B cell (primary cell): ENCODE data around the gene SUMF2. TPM values are rescaled to one million over a fixed set of nuclear protein-coding genes. Genes with fewer than 3 reads are reported as not detected.

ENCODE experiments used
- ATAC-seq: fragments of 200-7000 bp; cut with Tn5 transposase; one replicate; pipeline ENCODE4 v1.10.0; 2021; ENCODE audit warnings: low read depth, mild to moderate bottlenecking, moderate number of reproducible peaks, moderate library complexity
- CTCF ChIA-PET: fragments of 350-600 bp; sonication (Branson Sonifier 250); formaldehyde crosslinking; loops from one replicate; lab custom pipeline; 2021; ENCODE audit warnings: antibody characterized with exemption, inconsistent platforms; lab: Charles Lee
- POLR2A ChIA-PET: fragments of 350-600 bp; sonication (Branson Sonifier 250); formaldehyde crosslinking; loops from one replicate; lab custom pipeline; 2021; ENCODE audit warnings: antibody characterized with exemption; lab: Charles Lee
- DNase-seq: peaks from one replicate; pipeline ENCODE4 v3.0.0; 2013
- H2AFZ ChIP-seq: 2 replicates; pipeline ENCODE4 v1.6.1; 2012; ENCODE audit warnings: mild to moderate bottlenecking, low read depth, low read length; ENCODE audit not compliant: insufficient read depth, poor library complexity, severe bottlenecking
- H3K27ac ChIP-seq, 2 donors: 1 replicate in 1 of 2; 2 replicates in 1 of 2; pipeline ENCODE4 v1.5.1; 2012 to 2013; ENCODE audit warnings: low read length in 2 of 2, mild to moderate bottlenecking in 2 of 2, moderate library complexity in 1 of 2
- H3K27me3 ChIP-seq, 4 experiments: fragments of 200-600 bp in 1 of 4; sonication (generic) in 1 of 4; replicated peaks in 1 of 4; 1 replicate in 2 of 4; 2 replicates in 2 of 4; pipeline versions ENCODE4 v1.6.1 to v1.7.0; 2013 to 2016; ENCODE audit warnings: low read length in 3 of 4, mild to moderate bottlenecking in 2 of 4, mixed read lengths in 1 of 4, moderate library complexity in 1 of 4; ENCODE audit not compliant: insufficient read depth in 4 of 4, control insufficient read depth in 3 of 4; ENCODE audit errors: control extremely low read depth in 1 of 4
- H3K36me3 ChIP-seq, 2 experiments: replicated peaks in 1 of 2; 1 replicate in 1 of 2; 2 replicates in 1 of 2; pipeline versions ENCODE4 v1.6.1 to v1.7.1; 2013; ENCODE audit warnings: low read length in 1 of 2; ENCODE audit not compliant: insufficient read depth in 2 of 2, control insufficient read depth in 1 of 2; ENCODE audit errors: control extremely low read depth in 1 of 2, extremely low read depth in 1 of 2
- H3K4me1 ChIP-seq, 2 donors: fragments of 200-600 bp in 1 of 2; sonication (generic) in 1 of 2; 1 replicate in 1 of 2; 2 replicates in 1 of 2; pipeline versions ENCODE4 v1.5.1 to v1.6.1; 2013 to 2017; ENCODE audit warnings: low read length in 2 of 2; ENCODE audit not compliant: control insufficient read depth in 2 of 2, insufficient read depth in 2 of 2
- H3K4me2 ChIP-seq: replicated peaks from 2 replicates; pipeline ENCODE3; 2012; ENCODE audit warnings: mild to moderate bottlenecking, low read depth, low read length; ENCODE audit not compliant: poor library complexity, severe bottlenecking
- H3K4me3 ChIP-seq, 5 experiments: fragments of 200-600 bp in 1 of 5; sonication (generic) in 1 of 5; 1 replicate in 3 of 5; 2 replicates in 2 of 5; pipeline versions ENCODE4 v1.5.1 to v1.7.0; 2011 to 2016; ENCODE audit warnings: low read length in 4 of 5, mild to moderate bottlenecking in 4 of 5, low read depth in 2 of 5, control low read depth in 1 of 5, moderate library complexity in 1 of 5; ENCODE audit not compliant: insufficient read depth in 1 of 5; ENCODE audit errors: control extremely low read depth in 1 of 5, extremely low read depth in 1 of 5
- H3K79me2 ChIP-seq: fragments of 200-600 bp; sonication (generic); one replicate; pipeline ENCODE4 v1.6.0; 2016; ENCODE audit warnings: low read length; ENCODE audit not compliant: control insufficient read depth, insufficient read depth
- H3K9ac ChIP-seq: fragments of 200-600 bp; sonication (generic); 2 replicates; pipeline ENCODE4 v1.6.1; 2017; ENCODE audit warnings: mild to moderate bottlenecking, low read length, moderate library complexity
- H3K9me3 ChIP-seq, 3 donors: one replicate each; pipeline versions ENCODE4 v1.6.1 to v1.7.1; 2013; ENCODE audit warnings: low read length in 2 of 3; ENCODE audit not compliant: control insufficient read depth in 2 of 3, insufficient read depth in 1 of 3; ENCODE audit errors: control extremely low read depth in 1 of 3
- H4K20me1 ChIP-seq: 2 replicates; pipeline ENCODE4 v1.6.0; 2012; ENCODE audit warnings: mild to moderate bottlenecking, low read length; ENCODE audit not compliant: insufficient read depth, control insufficient read depth, poor library complexity, severe bottlenecking
- H3K27ac Mint-ChIP-seq: one replicate; pipeline ENCODE4 v1.8.0; 2021; ENCODE audit warnings: mixed read lengths
- H3K27me3 Mint-ChIP-seq: one replicate; pipeline ENCODE4 v1.8.0; 2021; ENCODE audit warnings: mixed read lengths
- H3K4me1 Mint-ChIP-seq: one replicate; pipeline ENCODE4 v1.8.0; 2021; ENCODE audit warnings: mixed read lengths
- H3K4me3 Mint-ChIP-seq: one replicate; pipeline ENCODE4 v1.8.0; 2021; ENCODE audit warnings: mixed read lengths
- H3K9me3 Mint-ChIP-seq: one replicate; pipeline ENCODE4 v1.8.0; 2022; ENCODE audit warnings: mixed read lengths; ENCODE audit not compliant: insufficient read depth
- CTCF ChIP-seq: fragments of 200-600 bp; IDR thresholded peaks from one replicate; pipeline ENCODE4 v1.8.0; 2022; ENCODE audit warnings: antibody characterized with exemption, mild to moderate bottlenecking
- EZH2 ChIP-seq: IDR thresholded peaks from 2 replicates; pipeline ENCODE4 v1.6.1; 2012; ENCODE audit warnings: borderline replicate concordance, low read depth, mild to moderate bottlenecking, moderate library complexity, low read length; ENCODE audit not compliant: insufficient read depth, poor library complexity, severe bottlenecking
- WGBS: methylation state at CpG from one replicate; pipeline ENCODE4 v1.1.5; 2013; ENCODE audit warnings: missing lambda C conversion rate; ENCODE audit not compliant: insufficient coverage; 5-methylcytosine and 5-hydroxymethylcytosine counted together
- intact Hi-C: fragments of 100-400 bp; cut with micrococcal nuclease; formaldehyde crosslinking; loops from one replicate; pipeline ENCODE4 v1.10.0; 2022
- polyA plus RNA-seq: library from polyadenylated mRNA; depleted of rRNA; stranded (reverse); fragments of >200 nt; gene quantifications from 2 replicates; pipeline ENCODE4 v1.2.3, GENCODE V29; 2012
- total RNA-seq, 2 donors: library from RNA; stranded (reverse); fragments of 120-200 nt in 1 of 2; gene quantifications; 1 replicate in 1 of 2; 2 replicates in 1 of 2; pipeline versions ENCODE4 v1.2.3 to v1.2.4, GENCODE V29; 2013 to 2022

SUMF2 gene
- total and polyA plus RNA-seq, 2 donors (not counting 1 experiment from before 2014, with no cell fraction given) = 101 to 115 TPM

- DNase-seq (no peak), ATAC-seq (no peak)
- H3K36me3 ChIP-seq = peaks cover under 1 to 20% of the 10 kb centered on the region in 2 experiments
- TF ChIP-seq CTCF = no peak
- no peak for TF ChIP-seq EZH2
- H3K9ac ChIP-seq = peak overlapping the region; percentile 75
- WGBS = 2% methylated on average over 7 of the region's 9 CpGs
- H3K4me2 ChIP-seq = peak overlapping the region; percentile 82
- H4K20me1 ChIP-seq = no peaks in the 10 kb centered on the region
- H3K27me3 ChIP-seq = no peaks in the 10 kb centered on the region
- H2AFZ ChIP-seq = peak overlapping the region; percentile 84
- Mint-ChIP-seq H3K4me1 (peaks cover 28% of the 10 kb centered on the region), H3K4me3 (peak overlapping the region; percentile 96), H3K27me3 (no peaks in the 10 kb centered on the region), H3K27ac (peak overlapping the region; percentile 94), H3K9me3 (no peaks in the 10 kb centered on the region)
- CTCF ChIA-PET = interaction anchor here (0.9 to 1.8 kb wide), 4 partner anchors 14 to 86 kb away, joined by 3 to 17 read pairs (median 5); partner anchors contain the start of gene SUMF2
- no peaks in the 10 kb centered on the region for H3K9me3 ChIP-seq
- POLR2A ChIA-PET = interaction anchor here (0.6 to 1.9 kb wide), 5 partner anchors 11 to 685 kb away, joined by 3 to 25 read pairs (median 3); partner anchors contain the start of gene SUMF2
- peaks cover 21% of the 10 kb centered on the region for H3K79me2 ChIP-seq
- H3K27ac ChIP-seq = peak overlapping the region; percentile 72 to 78
- peaks cover 17 to 25% of the 10 kb centered on the region in 2 donors for H3K4me1 ChIP-seq
- intact Hi-C loops = loop anchor here (1.0 to 5.0 kb wide), 7 partner anchors 13 to 518 kb away; partner anchors contain the start of genes CHCHD2, MRPS17, NIPSNAP2 and SUMF2
- H3K4me3 ChIP-seq = peak overlapping the region; percentile 65 to 90 (median 75)
Measured at GRCh38 chr7:56051053-56051338, 13.1 kb upstream of the SUMF2 start.
